Pons (tissue), 1 donor: ENCODE results near the gene MUCL1.

ENCODE experiments used
- DNase-seq: peaks from one replicate; pipeline ENCODE4 v3.0.0-alpha.2; 2016; ENCODE audit warnings: low spot score

The MUCL1 gene

GRCh38 chr12:54891717-54892478 lies 37.6 kb downstream of the MUCL1 start:
- DNase-seq, result no peak
